ENCODE measurements around the gene YKT6. TPM values are rescaled to one million over a fixed set of nuclear protein-coding genes. Genes with fewer than 3 reads are reported as not detected.
A peak's percentile ranks its signal among the peaks of the same experiment; 100 is the strongest.

The YKT6 gene
- total and polyA plus RNA-seq, 2 donors (not counting 3 experiments of a cell fraction or from before 2014, with no cell fraction given): 117 to 120 TPM

DNA sequence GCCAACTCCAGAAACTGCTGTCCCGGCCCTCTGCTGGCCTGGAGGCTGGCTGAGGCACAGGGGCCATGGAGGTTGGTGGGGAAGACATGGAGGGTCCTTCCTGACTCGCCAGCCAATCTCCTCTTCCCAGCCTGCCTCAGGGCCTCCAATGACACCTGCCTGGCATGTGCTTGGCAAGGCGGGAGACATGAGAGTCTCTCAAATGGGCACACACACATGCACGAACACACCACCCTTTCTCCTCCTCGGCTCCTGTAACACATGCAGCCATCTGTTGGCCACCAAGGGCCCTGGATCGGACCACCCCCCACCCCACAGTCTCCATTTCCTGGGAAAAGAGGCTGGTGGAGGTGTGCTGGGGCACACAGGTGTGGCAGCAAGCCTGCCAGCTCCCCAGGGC lies 56.4 kb downstream of the YKT6 start:
- ChIA-PET POLR2A (no interaction called here), CTCF (interaction anchor here (3.4 kb wide), 1 partner anchor 16 kb away, joined by 27 read pairs; no protein-coding TSS in a partner anchor)
- no peak for DNase-seq (ENCODE audit: low read depth, low spot score)
- Histone ChIP-seq H3K36me3 (ENCODE audit: control insufficient read depth in 2 of 2, extremely low read depth in 1 of 2, insufficient read depth in 2 of 2, low read length in 2 of 2) (no peaks in the 10 kb centered on the region), H3K4me3 (replicated peaks in 1 of 3; ENCODE audit: insufficient read depth in 1 of 3, low read depth in 1 of 3, low read length in 3 of 3) (no peak overlapping the region), H3K9ac (replicated peaks; ENCODE audit: extremely low read depth, insufficient read depth, low read length) (peak overlapping the region; percentile 38), H4K20me1 (replicated peaks; ENCODE audit: control insufficient read depth, extremely low read depth, insufficient read depth, low read length) (no peaks in the 10 kb centered on the region), H2AFZ (ENCODE audit: low read depth, low read length) (no peak overlapping the region), H3K9me3 (replicated peaks; ENCODE audit: control insufficient read depth, insufficient read depth, low read length) (no peaks in the 10 kb centered on the region), H3K9me1 (replicated peaks; ENCODE audit: control insufficient read depth, extremely low read depth, insufficient read depth, low read length) (no peaks in the 10 kb centered on the region), H3K4me1 (ENCODE audit: control insufficient read depth, extremely low read depth, insufficient read depth, low read length) (peaks cover 29% of the 10 kb centered on the region), H3K79me2 (ENCODE audit: control insufficient read depth, insufficient read depth, low read length) (no peaks in the 10 kb centered on the region), H3K27ac (ENCODE audit: insufficient read depth, low read depth, low read length) (peak overlapping the region; percentile 86), H3K4me2 (ENCODE audit: insufficient read depth, low read length) (no peak overlapping the region), H3K27me3 (ENCODE audit: control insufficient read depth in 2 of 2, insufficient read depth in 2 of 2, low read length in 2 of 2) (no peaks in the 10 kb centered on the region)
- dilution Hi-C loops (cut with MboI; ENCODE audit: extremely low pct_ligation_motif_present, low sequenced_read_pairs): no loop called here
- intact Hi-C loops (cut with micrococcal nuclease): loop anchor here (5.0 kb wide), 3 partner anchors 50 to 315 kb away; partner anchors contain the start of gene DDX56
- TF ChIP-seq JUN (IDR thresholded peaks at IDR 0.05; ENCODE audit: borderline replicate concordance, insufficient read depth, insufficient read length, low read depth) (no peak), POLR2A (IDR thresholded peaks at IDR 0.05; ENCODE audit: low read depth, low read length) (no peak), FOS (IDR thresholded peaks at IDR 0.05; ENCODE audit: borderline replicate concordance, insufficient read depth, low read length) (no peak), MYC (IDR thresholded peaks at IDR 0.05; ENCODE audit: low read depth, low read length) (no peak)
- FAIRE-seq: no peak
- no TSS peak for BruUV-seq (replicated peaks)

DNA sequence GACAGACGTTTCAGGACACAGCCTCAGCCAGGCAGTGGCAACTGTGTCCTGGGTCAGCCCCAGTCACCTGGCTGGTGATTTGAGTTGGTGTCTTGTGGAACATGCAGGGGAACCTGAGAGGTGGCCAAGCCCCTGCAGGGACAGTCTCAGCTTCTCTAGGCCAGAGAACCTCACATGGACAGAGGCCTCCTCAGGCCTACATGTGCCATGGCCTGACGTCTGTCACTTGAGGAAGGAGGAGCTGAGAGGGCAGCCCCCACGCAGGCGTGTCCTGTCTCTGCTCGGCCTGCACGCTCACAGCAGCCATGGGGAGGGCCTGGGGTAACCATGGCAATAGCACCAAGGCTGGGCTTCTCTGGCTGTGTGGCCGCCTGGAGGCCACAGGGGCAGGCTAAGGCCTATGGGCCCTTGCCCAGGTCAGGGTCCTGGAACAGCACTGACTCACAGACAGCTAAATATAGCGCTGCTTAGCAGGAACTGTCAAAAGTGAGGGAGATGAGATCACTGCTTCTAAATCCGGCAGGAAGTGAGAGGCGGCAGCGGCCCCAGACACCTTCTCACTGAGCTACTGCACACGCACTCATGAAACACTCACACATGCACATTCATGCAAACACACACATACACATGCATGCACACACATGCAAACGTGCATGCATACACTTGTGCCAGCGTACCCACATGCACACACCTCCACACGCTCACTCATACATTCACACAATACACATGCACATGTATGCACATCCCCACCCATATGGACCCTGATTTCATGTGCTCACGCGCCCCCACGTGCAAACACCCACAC lies 57.0 kb downstream of the YKT6 start:
- no peaks in the 10 kb centered on the region for H3K36me3 ChIP-seq (ENCODE audit: control insufficient read depth in 2 of 2, extremely low read depth in 1 of 2, insufficient read depth in 2 of 2, low read length in 2 of 2)
- peaks cover 29% of the 10 kb centered on the region for H3K4me1 ChIP-seq (ENCODE audit: control insufficient read depth, extremely low read depth, insufficient read depth, low read length)
- peak; percentile 89 for DNase-seq (ENCODE audit: low read depth, low spot score)
- no peak overlapping the region for H2AFZ ChIP-seq (ENCODE audit: low read depth, low read length)
- H3K27ac ChIP-seq (ENCODE audit: insufficient read depth, low read depth, low read length): peak overlapping the region; percentile 86
- FAIRE-seq: peak; percentile 98
- CTCF ChIA-PET: interaction anchor here (1.0 to 3.4 kb wide), 2 partner anchors 17 to 232 kb away, joined by 5 to 27 read pairs; partner anchors contain the start of gene NUDCD3
- TF ChIP-seq MYC (IDR thresholded peaks at IDR 0.05; ENCODE audit: low read depth, low read length): no peak
- TF ChIP-seq, protein P1, sequence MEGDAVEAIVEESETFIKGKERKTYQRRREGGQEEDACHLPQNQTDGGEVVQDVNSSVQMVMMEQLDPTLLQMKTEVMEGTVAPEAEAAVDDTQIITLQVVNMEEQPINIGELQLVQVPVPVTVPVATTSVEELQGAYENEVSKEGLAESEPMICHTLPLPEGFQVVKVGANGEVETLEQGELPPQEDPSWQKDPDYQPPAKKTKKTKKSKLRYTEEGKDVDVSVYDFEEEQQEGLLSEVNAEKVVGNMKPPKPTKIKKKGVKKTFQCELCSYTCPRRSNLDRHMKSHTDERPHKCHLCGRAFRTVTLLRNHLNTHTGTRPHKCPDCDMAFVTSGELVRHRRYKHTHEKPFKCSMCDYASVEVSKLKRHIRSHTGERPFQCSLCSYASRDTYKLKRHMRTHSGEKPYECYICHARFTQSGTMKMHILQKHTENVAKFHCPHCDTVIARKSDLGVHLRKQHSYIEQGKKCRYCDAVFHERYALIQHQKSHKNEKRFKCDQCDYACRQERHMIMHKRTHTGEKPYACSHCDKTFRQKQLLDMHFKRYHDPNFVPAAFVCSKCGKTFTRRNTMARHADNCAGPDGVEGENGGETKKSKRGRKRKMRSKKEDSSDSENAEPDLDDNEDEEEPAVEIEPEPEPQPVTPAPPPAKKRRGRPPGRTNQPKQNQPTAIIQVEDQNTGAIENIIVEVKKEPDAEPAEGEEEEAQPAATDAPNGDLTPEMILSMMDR (IDR thresholded peaks at IDR 0.05; ENCODE audit: extremely low read depth in 1 of 2, insufficient read depth in 1 of 2, low read depth in 1 of 2, low read length in 2 of 2): no peak
- peak; percentile 90 for TF ChIP-seq POLR2AphosphoS5 (IDR thresholded peaks at IDR 0.05; ENCODE audit: insufficient read depth, low read depth, low read length)
- peak; percentile 92 for TF ChIP-seq JUN (IDR thresholded peaks at IDR 0.05; ENCODE audit: borderline replicate concordance, insufficient read depth, insufficient read length, low read depth)
- TF ChIP-seq EZH2 (IDR thresholded peaks at IDR 0.05; ENCODE audit: borderline replicate concordance, low read depth, low read length, severe bottlenecking): no peak
- TF ChIP-seq, protein P2, sequence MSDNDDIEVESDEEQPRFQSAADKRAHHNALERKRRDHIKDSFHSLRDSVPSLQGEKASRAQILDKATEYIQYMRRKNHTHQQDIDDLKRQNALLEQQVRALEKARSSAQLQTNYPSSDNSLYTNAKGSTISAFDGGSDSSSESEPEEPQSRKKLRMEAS (IDR thresholded peaks at IDR 0.05; ENCODE audit: insufficient read depth, insufficient read length): peak; percentile 5
- peak; percentile 95 for TF ChIP-seq FOS (IDR thresholded peaks at IDR 0.05; ENCODE audit: borderline replicate concordance, insufficient read depth, low read length)
- no peak for TF ChIP-seq POLR2A (IDR thresholded peaks at IDR 0.05; ENCODE audit: low read depth, low read length)
- TF ChIP-seq GATA2 (IDR thresholded peaks at IDR 0.05; ENCODE audit: insufficient read depth, insufficient read length, low read depth, low read length): peak; percentile 60
- peak overlapping the region; percentile 38 for H3K9ac ChIP-seq (replicated peaks; ENCODE audit: extremely low read depth, insufficient read depth, low read length)
- dilution Hi-C loops (cut with MboI; ENCODE audit: extremely low pct_ligation_motif_present, low sequenced_read_pairs) (no loop called here), intact Hi-C loops (cut with micrococcal nuclease) (loop anchor here (1.0 to 5.0 kb wide), 5 partner anchors 33 to 314 kb away; partner anchors contain the start of gene DDX56)
- H4K20me1 ChIP-seq (replicated peaks; ENCODE audit: control insufficient read depth, extremely low read depth, insufficient read depth, low read length): no peaks in the 10 kb centered on the region
- BruUV-seq (replicated peaks): TSS peak; percentile 15
- no peak overlapping the region for H3K4me3 ChIP-seq (replicated peaks in 1 of 3; ENCODE audit: insufficient read depth in 1 of 3, low read depth in 1 of 3, low read length in 3 of 3)
- POLR2A ChIA-PET: no interaction called here
- no peaks in the 10 kb centered on the region for H3K79me2 ChIP-seq (ENCODE audit: control insufficient read depth, insufficient read depth, low read length)
- no peaks in the 10 kb centered on the region for H3K9me3 ChIP-seq (replicated peaks; ENCODE audit: control insufficient read depth, insufficient read depth, low read length)
- H3K4me2 ChIP-seq (ENCODE audit: insufficient read depth, low read length): peak overlapping the region; percentile 26
- H3K9me1 ChIP-seq (replicated peaks; ENCODE audit: control insufficient read depth, extremely low read depth, insufficient read depth, low read length): no peaks in the 10 kb centered on the region
- no peaks in the 10 kb centered on the region for H3K27me3 ChIP-seq (ENCODE audit: control insufficient read depth in 2 of 2, insufficient read depth in 2 of 2, low read length in 2 of 2)

Measured in endothelial cell of umbilical vein (primary cell).